Endothelial cell (in vitro differentiated cells): Measurements from ENCODE around the gene SOWAHB. TPM values are rescaled to one million over a fixed set of nuclear protein-coding genes. Genes with fewer than 3 reads are reported as not detected.
A peak's percentile ranks its signal among the peaks of the same experiment; 100 is the strongest.

Experiments used
- DNase-seq: peaks from one replicate; pipeline ENCODE4 v3.0.0; 2021; ENCODE audit warnings: low spot score
- H3K27ac Mint-ChIP-seq: one replicate; pipeline ENCODE4 v1.8.0; 2021; ENCODE audit warnings: mixed read lengths, inconsistent platforms; ENCODE audit not compliant: unreplicated experiment
- H3K27me3 Mint-ChIP-seq: one replicate; pipeline ENCODE4 v1.8.0; 2021; ENCODE audit warnings: mild to moderate bottlenecking, moderate library complexity, mixed read lengths, inconsistent platforms; ENCODE audit not compliant: unreplicated experiment
- H3K36me3 Mint-ChIP-seq: one replicate; pipeline ENCODE4 v1.8.0; 2021; ENCODE audit warnings: mild to moderate bottlenecking, low read depth, mixed read lengths, inconsistent platforms; ENCODE audit not compliant: unreplicated experiment
- H3K4me1 Mint-ChIP-seq: one replicate; pipeline ENCODE4 v1.8.0; 2021; ENCODE audit warnings: mild to moderate bottlenecking, mixed read lengths, inconsistent platforms; ENCODE audit not compliant: unreplicated experiment
- H3K4me3 Mint-ChIP-seq: one replicate; pipeline ENCODE4 v1.8.0; 2021; ENCODE audit warnings: mild to moderate bottlenecking, mixed read lengths, inconsistent platforms; ENCODE audit not compliant: unreplicated experiment
- H3K9me3 Mint-ChIP-seq: one replicate; pipeline ENCODE4 v1.8.0; 2021; ENCODE audit warnings: mixed read lengths, inconsistent platforms; ENCODE audit not compliant: unreplicated experiment
- total RNA-seq: library from RNA; stranded (reverse); fragmentation: NEBNext Ultra II Directional; extraction: Animal tissue kit (Norgen Biotek cat#: 25700); gene quantifications from one replicate; pipeline ENCODE4 v1.2.1, GENCODE V29; 2021; ENCODE audit not compliant: unreplicated experiment
- TF ChIP-seq, protein P1 (sequence below): fragments of 200-600 bp; sonication (generic); IDR thresholded peaks from one replicate; pipeline ENCODE4 v1.5.0; 2021; ENCODE audit warnings: antibody characterized with exemption; ENCODE audit not compliant: unreplicated experiment

Gene SOWAHB
- total RNA-seq, 1 donor from 2014 or later: 5.0 TPM

DNA sequence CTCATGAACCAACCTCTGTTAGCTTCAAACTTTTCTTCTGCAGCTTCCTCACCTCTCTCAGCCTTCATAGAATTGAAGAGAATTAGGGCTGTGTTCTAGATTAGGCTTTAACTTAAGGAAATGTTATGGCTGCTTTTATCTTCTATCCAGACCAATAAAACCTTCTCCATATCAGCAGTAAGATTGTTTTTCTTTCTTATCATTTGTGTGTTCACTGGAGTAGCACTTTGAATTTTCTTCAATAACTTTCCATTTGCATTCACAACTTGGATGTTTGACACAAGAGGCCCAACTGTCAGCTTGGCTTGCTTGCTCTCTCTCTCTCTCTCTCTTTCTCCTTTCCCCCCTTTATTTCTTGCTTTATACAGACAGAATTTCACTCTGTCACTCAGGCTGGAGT is 22.8 kb upstream of the SOWAHB start:
- H3K9me3 Mint-ChIP-seq: no peaks in the 10 kb centered on the region
- no peak overlapping the region for H3K27ac Mint-ChIP-seq
- no peak overlapping the region for H3K4me3 Mint-ChIP-seq
- peaks cover 14% of the 10 kb centered on the region for H3K36me3 Mint-ChIP-seq
- no peak for DNase-seq
- H3K4me1 Mint-ChIP-seq: peaks cover 3% of the 10 kb centered on the region
- peaks cover 4% of the 10 kb centered on the region for H3K27me3 Mint-ChIP-seq
- TF ChIP-seq, protein P1, sequence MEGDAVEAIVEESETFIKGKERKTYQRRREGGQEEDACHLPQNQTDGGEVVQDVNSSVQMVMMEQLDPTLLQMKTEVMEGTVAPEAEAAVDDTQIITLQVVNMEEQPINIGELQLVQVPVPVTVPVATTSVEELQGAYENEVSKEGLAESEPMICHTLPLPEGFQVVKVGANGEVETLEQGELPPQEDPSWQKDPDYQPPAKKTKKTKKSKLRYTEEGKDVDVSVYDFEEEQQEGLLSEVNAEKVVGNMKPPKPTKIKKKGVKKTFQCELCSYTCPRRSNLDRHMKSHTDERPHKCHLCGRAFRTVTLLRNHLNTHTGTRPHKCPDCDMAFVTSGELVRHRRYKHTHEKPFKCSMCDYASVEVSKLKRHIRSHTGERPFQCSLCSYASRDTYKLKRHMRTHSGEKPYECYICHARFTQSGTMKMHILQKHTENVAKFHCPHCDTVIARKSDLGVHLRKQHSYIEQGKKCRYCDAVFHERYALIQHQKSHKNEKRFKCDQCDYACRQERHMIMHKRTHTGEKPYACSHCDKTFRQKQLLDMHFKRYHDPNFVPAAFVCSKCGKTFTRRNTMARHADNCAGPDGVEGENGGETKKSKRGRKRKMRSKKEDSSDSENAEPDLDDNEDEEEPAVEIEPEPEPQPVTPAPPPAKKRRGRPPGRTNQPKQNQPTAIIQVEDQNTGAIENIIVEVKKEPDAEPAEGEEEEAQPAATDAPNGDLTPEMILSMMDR: no peak

DNA sequence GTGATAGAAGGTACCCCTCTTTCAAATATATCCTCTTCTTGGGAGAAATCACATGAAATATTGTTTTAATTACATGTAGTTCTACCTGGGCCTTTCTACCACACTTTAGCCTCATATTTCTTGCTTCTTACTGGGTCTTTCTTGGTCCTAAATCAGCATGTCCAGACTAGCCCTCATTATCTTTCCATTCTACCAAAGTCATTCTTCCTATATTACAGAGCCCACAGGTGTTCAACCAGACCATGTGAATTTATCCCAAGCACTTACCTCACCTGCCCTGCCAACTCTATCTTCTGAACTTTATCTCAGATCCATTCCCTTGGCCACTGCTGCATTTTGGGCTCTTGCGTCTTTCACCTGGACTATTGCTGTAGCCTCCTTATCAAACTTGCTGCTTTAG is 11.8 kb upstream of the SOWAHB start:
- TF ChIP-seq, protein P1: no peak
- no peak for DNase-seq
- peaks cover 46% of the 10 kb centered on the region for H3K36me3 Mint-ChIP-seq
- no peaks in the 10 kb centered on the region for H3K9me3 Mint-ChIP-seq
- H3K4me1 Mint-ChIP-seq: no peaks in the 10 kb centered on the region
- H3K27me3 Mint-ChIP-seq: no peaks in the 10 kb centered on the region
- H3K4me3 Mint-ChIP-seq: no peak overlapping the region
- no peak overlapping the region for H3K27ac Mint-ChIP-seq

DNA sequence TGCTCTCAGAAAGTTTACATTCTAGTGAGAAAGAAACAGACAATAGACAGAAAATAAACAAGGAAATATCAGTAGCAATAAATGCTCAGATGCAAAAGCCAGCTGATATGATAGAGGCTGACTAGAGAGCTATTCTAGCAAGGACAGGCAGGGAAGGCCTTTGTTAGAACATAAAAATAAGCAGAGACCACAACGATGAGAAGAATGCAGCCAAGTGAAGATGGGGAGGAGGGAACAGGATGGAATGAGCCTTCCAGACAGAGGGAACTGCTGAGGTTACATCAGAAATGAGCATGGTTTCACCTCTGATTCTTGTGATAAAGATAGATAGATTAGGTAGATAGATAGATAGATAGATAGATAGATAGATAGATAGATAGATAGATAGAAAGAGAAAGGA is 7.6 kb upstream of the SOWAHB start:
- no peaks in the 10 kb centered on the region for H3K9me3 Mint-ChIP-seq
- TF ChIP-seq, protein P1: no peak
- H3K4me3 Mint-ChIP-seq: no peak overlapping the region
- H3K36me3 Mint-ChIP-seq: peaks cover 47% of the 10 kb centered on the region
- no peaks in the 10 kb centered on the region for H3K27me3 Mint-ChIP-seq
- H3K27ac Mint-ChIP-seq: no peak overlapping the region
- DNase-seq: no peak
- no peaks in the 10 kb centered on the region for H3K4me1 Mint-ChIP-seq

DNA sequence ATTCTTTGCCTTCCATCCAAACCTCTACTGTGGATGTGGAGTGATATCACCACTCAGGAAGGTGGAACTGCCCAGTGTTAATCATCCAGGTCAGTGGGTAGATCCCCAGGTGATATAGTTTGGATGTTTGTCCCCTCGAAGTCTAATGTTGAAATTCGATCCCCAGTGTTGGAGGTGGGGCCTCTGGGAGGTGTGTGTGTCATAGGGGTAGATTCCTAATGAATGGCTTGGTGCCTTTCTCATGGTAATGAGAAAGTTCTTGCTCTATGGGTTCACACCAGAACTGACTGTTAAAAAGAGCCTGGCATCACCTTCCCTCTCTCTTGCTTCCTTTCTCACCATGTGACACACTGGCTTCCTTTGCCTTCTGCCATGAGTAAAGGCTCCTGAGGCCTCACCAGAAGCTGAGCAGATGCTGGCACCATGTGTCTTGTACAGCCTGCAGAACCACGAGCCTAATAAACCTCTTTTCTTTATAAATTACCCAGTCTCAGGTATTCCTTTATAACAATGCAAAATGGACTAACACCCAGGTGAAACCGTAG is 6.8 kb upstream of the SOWAHB start:
- H3K27ac Mint-ChIP-seq: no peak overlapping the region
- peak overlapping the region; percentile 52 for H3K4me3 Mint-ChIP-seq
- TF ChIP-seq, protein P1: no peak
- peaks cover 43% of the 10 kb centered on the region for H3K36me3 Mint-ChIP-seq
- H3K4me1 Mint-ChIP-seq: peaks cover 3% of the 10 kb centered on the region
- no peaks in the 10 kb centered on the region for H3K9me3 Mint-ChIP-seq
- no peaks in the 10 kb centered on the region for H3K27me3 Mint-ChIP-seq
- no peak for DNase-seq

DNA sequence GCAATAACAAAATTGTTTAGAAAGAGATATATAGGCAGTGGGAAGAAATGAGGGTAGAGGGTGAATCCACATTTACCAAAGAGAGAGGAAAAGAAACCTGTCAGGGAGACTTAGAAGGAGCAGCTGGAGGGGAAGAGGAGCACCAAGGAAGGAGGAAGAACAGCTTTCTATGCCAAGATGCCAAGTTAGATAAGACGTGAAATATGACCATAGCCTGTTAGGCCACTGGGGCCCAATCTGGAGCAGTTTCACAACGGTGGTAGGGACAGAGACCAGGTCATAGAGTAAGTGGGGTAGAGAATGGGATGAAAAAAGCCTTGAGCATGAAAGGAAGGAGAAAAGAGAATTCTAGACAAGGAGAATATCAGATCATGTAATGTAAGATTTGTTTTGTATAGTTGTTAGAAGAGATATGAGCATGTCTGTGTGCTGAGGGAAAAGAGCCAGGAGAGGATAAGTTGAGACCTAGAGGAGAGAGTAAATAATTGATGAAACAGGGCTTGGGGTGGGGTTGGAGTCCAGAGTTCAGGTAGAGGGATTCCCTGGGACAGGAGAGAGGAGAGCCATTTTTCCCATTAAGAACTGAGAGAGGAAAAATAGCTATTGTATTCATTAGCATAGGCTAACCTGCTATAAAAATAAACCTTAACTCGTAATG is 4.4 kb upstream of the SOWAHB start:
- no peak overlapping the region for H3K27ac Mint-ChIP-seq
- no peaks in the 10 kb centered on the region for H3K9me3 Mint-ChIP-seq
- no peaks in the 10 kb centered on the region for H3K27me3 Mint-ChIP-seq
- H3K36me3 Mint-ChIP-seq: peaks cover 25% of the 10 kb centered on the region
- H3K4me1 Mint-ChIP-seq: peaks cover 14% of the 10 kb centered on the region
- H3K4me3 Mint-ChIP-seq: no peak overlapping the region
- no peak for DNase-seq
- TF ChIP-seq, protein P1: no peak
